Loucy (cell line): ENCODE data around the gene PPARGC1A.

ENCODE experiments used
- H2AFZ ChIP-seq: fragments of 200-600 bp; sonication (generic); 2 replicates; pipeline ENCODE4 v1.6.0; 2016; ENCODE audit warnings: antibody characterized with exemption, mild to moderate bottlenecking, low read length, moderate library complexity
- H3F3A ChIP-seq: fragments of 200-600 bp; 2 replicates; pipeline ENCODE4 v1.6.0; 2016; ENCODE audit warnings: antibody characterized with exemption, low read depth, mild to moderate bottlenecking
- H3K27me3 ChIP-seq: fragments of 200-600 bp; sonication (generic); 2 replicates; pipeline ENCODE4 v1.6.1; 2014; ENCODE audit warnings: low read length, mild to moderate bottlenecking; ENCODE audit not compliant: insufficient read depth, poor library complexity, severe bottlenecking
- H3K36me3 ChIP-seq: fragments of 200-600 bp; sonication (generic); 2 replicates; pipeline ENCODE4 v1.6.1; 2016; ENCODE audit warnings: low read length; ENCODE audit not compliant: insufficient read depth
- H3K4me1 ChIP-seq: fragments of 200-600 bp; sonication (generic); 2 replicates; pipeline ENCODE4 v1.5.1; 2014; ENCODE audit warnings: low read length, mild to moderate bottlenecking; ENCODE audit not compliant: insufficient read depth, poor library complexity, severe bottlenecking
- H3K4me2 ChIP-seq: fragments of 200-600 bp; sonication (generic); 2 replicates; pipeline ENCODE4 v1.6.0; 2014; ENCODE audit warnings: antibody characterized with exemption, low read length, low read depth, mild to moderate bottlenecking; ENCODE audit not compliant: poor library complexity, severe bottlenecking
- H3K4me3 ChIP-seq: fragments of 200-600 bp; sonication (generic); 2 replicates; pipeline ENCODE4 v1.5.1; 2014; ENCODE audit warnings: low read length, mild to moderate bottlenecking, mixed read lengths; ENCODE audit not compliant: poor library complexity, severe bottlenecking
- H3K79me2 ChIP-seq: fragments of 200-600 bp; sonication (generic); 2 replicates; pipeline ENCODE4 v1.6.1; 2014; ENCODE audit warnings: low read length; ENCODE audit not compliant: insufficient read depth
- H3K9ac ChIP-seq: fragments of 200-600 bp; sonication (generic); 2 replicates; pipeline ENCODE4 v1.6.0; 2014; ENCODE audit warnings: mild to moderate bottlenecking, low read depth, low read length, moderate library complexity; ENCODE audit not compliant: poor library complexity, severe bottlenecking
- H3K9me2 ChIP-seq: fragments of 200-600 bp; sonication (generic); replicated peaks from 2 replicates; pipeline ENCODE4 v1.6.1; 2016; ENCODE audit warnings: low read depth, low read length, mixed read lengths
- H3K9me3 ChIP-seq: fragments of 200-600 bp; sonication (generic); 2 replicates; pipeline ENCODE4 v1.6.1; 2014; ENCODE audit warnings: mild to moderate bottlenecking, antibody characterized with exemption, low read length, low read depth; ENCODE audit not compliant: insufficient read depth
- H4K20me1 ChIP-seq: fragments of 200-600 bp; sonication (generic); 2 replicates; pipeline ENCODE4 v1.6.0; 2014; ENCODE audit warnings: antibody characterized with exemption, low read length, mild to moderate bottlenecking; ENCODE audit not compliant: insufficient read depth, poor library complexity, severe bottlenecking
- CTCF ChIP-seq: fragments of 200-600 bp; sonication (generic); conservative IDR thresholded peaks from 2 replicates; pipeline ENCODE4 v1.5.1; 2014; ENCODE audit warnings: mild to moderate bottlenecking, antibody characterized with exemption, low read length
- EZH2phosphoT487 ChIP-seq: fragments of 200-600 bp; IDR thresholded peaks from 2 replicates; pipeline ENCODE4 v1.6.1; 2018; ENCODE audit warnings: antibody characterized with exemption, mild to moderate bottlenecking, moderate library complexity, borderline replicate concordance

PPARGC1A gene

DNA sequence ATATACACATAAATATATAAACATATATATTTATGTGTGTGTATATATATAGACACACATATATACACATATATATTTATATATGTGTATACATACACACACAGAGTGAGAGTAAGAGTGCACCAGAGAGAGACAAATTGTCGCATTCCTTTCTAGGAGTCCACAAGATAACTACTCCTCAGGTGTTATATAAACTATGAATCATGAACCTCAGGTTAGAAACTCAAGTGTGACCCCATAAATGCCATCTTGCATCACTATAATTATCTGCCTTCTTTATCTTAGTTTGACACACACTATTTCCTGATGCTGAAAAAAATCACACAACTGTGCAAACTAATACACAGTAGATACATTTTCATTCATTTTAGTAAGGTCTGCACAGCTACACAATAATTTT lies 135.2 kb downstream of the PPARGC1A start:
- Histone ChIP-seq H3K9ac (no peak overlapping the region), H4K20me1 (no peaks in the 10 kb centered on the region), H3F3A (no peaks in the 10 kb centered on the region), H3K9me2 (no peaks in the 10 kb centered on the region), H3K36me3 (no peaks in the 10 kb centered on the region), H2AFZ (no peak overlapping the region), H3K27me3 (no peaks in the 10 kb centered on the region), H3K4me1 (no peaks in the 10 kb centered on the region), H3K4me2 (no peak overlapping the region), H3K4me3 (no peak overlapping the region), H3K9me3 (no peaks in the 10 kb centered on the region), H3K79me2 (no peaks in the 10 kb centered on the region)
- TF ChIP-seq CTCF, result no peak
- TF ChIP-seq EZH2phosphoT487, result no peak

- H3K4me1 ChIP-seq, result no peaks in the 10 kb centered on the region
- no peak overlapping the region for H2AFZ ChIP-seq
- no peak overlapping the region for H3K9ac ChIP-seq
- H3K4me3 ChIP-seq, result no peak overlapping the region
- no peaks in the 10 kb centered on the region for H3F3A ChIP-seq
- no peaks in the 10 kb centered on the region for H3K9me2 ChIP-seq
- H3K9me3 ChIP-seq, result no peaks in the 10 kb centered on the region
- no peaks in the 10 kb centered on the region for H3K27me3 ChIP-seq
- TF ChIP-seq CTCF (no peak), EZH2phosphoT487 (no peak)
- no peaks in the 10 kb centered on the region for H3K36me3 ChIP-seq
- H4K20me1 ChIP-seq, result no peaks in the 10 kb centered on the region
- H3K79me2 ChIP-seq, result no peaks in the 10 kb centered on the region
- no peak overlapping the region for H3K4me2 ChIP-seq
Observed at GRCh38 chr4:23750125-23750524, 139.7 kb downstream of the PPARGC1A start.

DNA sequence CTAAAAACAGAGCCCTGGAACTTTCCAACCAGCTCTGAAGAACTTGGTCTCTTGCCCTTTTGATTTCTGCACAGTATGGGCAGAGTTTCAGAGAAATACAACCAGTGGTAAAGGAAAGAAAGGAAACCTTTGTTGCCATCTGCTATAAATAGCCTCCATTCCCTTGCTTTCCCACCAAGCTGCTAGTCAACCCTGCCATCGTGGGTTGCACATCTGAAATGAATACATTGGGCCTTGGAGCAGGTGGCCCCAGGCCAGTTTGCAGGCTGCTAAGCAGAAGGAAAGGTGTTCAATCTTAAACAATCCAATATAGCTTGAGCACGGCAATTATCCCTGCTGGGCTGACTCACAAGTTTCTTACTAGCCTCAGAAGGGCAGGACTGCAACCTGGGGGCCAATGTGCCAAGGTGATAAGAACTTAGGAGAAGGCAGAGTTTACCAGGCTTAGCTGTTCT lies 142.5 kb downstream of the PPARGC1A start:
- no peak overlapping the region for H3K9ac ChIP-seq
- no peaks in the 10 kb centered on the region for H3K9me2 ChIP-seq
- H3K36me3 ChIP-seq, result no peaks in the 10 kb centered on the region
- H3K79me2 ChIP-seq, result no peaks in the 10 kb centered on the region
- no peak overlapping the region for H3K4me3 ChIP-seq
- no peaks in the 10 kb centered on the region for H3K9me3 ChIP-seq
- no peak overlapping the region for H2AFZ ChIP-seq
- TF ChIP-seq EZH2phosphoT487 (no peak), CTCF (no peak)
- H3K27me3 ChIP-seq, result no peaks in the 10 kb centered on the region
- no peaks in the 10 kb centered on the region for H3K4me1 ChIP-seq
- H4K20me1 ChIP-seq, result no peaks in the 10 kb centered on the region
- no peak overlapping the region for H3K4me2 ChIP-seq
- H3F3A ChIP-seq, result no peaks in the 10 kb centered on the region
